ENCODE results near the gene CACNG8. TPM values are rescaled to one million over a fixed set of nuclear protein-coding genes. Genes with fewer than 3 reads are reported as not detected.

Gene CACNG8
- total and polyA plus RNA-seq, 9 donors: 0.03 to 0.13 (median 0.08) TPM; not detected in 3

DNA sequence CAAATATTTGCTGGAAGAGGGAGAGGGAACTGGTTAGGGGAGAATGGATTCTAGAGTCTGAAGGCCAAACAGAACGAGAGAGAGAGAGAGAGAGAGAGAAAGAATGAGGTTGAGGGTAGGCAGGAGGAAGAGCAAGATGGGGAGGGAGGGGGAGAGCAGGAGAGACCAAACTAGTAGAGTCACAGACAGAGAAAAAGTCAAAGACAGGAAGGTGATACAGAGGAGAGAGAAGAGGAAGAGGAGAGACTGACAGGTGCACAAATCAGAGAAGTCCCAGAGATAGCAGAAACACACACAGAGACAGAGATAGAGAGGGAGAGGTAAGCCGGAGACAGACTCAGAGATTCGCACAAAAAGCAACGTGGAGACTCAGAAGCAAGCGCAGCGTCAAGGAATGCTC is 23.1 kb downstream of the CACNG8 start:
- TF ChIP-seq EP300 (IDR thresholded peaks at IDR 0.05): no peak
- TF ChIP-seq, protein P1, sequence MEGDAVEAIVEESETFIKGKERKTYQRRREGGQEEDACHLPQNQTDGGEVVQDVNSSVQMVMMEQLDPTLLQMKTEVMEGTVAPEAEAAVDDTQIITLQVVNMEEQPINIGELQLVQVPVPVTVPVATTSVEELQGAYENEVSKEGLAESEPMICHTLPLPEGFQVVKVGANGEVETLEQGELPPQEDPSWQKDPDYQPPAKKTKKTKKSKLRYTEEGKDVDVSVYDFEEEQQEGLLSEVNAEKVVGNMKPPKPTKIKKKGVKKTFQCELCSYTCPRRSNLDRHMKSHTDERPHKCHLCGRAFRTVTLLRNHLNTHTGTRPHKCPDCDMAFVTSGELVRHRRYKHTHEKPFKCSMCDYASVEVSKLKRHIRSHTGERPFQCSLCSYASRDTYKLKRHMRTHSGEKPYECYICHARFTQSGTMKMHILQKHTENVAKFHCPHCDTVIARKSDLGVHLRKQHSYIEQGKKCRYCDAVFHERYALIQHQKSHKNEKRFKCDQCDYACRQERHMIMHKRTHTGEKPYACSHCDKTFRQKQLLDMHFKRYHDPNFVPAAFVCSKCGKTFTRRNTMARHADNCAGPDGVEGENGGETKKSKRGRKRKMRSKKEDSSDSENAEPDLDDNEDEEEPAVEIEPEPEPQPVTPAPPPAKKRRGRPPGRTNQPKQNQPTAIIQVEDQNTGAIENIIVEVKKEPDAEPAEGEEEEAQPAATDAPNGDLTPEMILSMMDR (IDR thresholded peaks at IDR 0.05): no peak
- no peak for TF ChIP-seq POLR2A (IDR thresholded peaks at IDR 0.05)
- H3K27me3 ChIP-seq: no peaks in the 10 kb centered on the region
- H3K36me3 ChIP-seq: no peaks in the 10 kb centered on the region
- no peak overlapping the region for H3K27ac ChIP-seq
- no peak for DNase-seq
- H3K4me3 ChIP-seq: no peak overlapping the region
- H3K4me1 ChIP-seq (ENCODE audit: insufficient read depth): no peaks in the 10 kb centered on the region
- H3K9me3 ChIP-seq: peaks cover 0 to 8% of the 10 kb centered on the region in 2 donors
- 69 to 73% (median 72%) methylated on average over 6 of the region's 6 CpGs for WGBS, 3 donors
- intact Hi-C loops (cut with DNase I): no loop called here

DNA sequence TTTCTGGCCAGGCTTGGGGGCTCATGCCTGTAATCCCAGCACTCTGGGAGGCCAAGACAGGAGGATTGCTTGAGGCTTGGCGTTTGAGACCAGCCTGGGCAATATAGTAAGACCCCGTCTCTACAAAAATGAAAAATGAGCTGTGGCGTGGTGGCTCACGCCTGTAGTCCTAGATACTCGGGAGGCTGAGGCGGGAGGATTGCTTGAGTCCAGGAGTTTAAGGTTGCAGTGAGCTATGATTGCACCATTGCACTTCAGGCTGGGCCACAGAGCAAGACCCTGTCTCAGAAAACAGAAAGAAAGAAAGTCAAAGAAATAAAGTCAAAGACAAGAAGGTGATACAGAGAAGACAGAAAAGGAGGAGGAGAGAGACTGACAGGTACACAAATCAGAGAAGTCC is 26.2 kb downstream of the CACNG8 start:
- intact Hi-C loops (cut with DNase I): no loop called here
- no peaks in the 10 kb centered on the region for H3K36me3 ChIP-seq
- 83 to 88% (median 84%) methylated on average over 6 of the region's 6 CpGs for WGBS, 3 donors

DNA sequence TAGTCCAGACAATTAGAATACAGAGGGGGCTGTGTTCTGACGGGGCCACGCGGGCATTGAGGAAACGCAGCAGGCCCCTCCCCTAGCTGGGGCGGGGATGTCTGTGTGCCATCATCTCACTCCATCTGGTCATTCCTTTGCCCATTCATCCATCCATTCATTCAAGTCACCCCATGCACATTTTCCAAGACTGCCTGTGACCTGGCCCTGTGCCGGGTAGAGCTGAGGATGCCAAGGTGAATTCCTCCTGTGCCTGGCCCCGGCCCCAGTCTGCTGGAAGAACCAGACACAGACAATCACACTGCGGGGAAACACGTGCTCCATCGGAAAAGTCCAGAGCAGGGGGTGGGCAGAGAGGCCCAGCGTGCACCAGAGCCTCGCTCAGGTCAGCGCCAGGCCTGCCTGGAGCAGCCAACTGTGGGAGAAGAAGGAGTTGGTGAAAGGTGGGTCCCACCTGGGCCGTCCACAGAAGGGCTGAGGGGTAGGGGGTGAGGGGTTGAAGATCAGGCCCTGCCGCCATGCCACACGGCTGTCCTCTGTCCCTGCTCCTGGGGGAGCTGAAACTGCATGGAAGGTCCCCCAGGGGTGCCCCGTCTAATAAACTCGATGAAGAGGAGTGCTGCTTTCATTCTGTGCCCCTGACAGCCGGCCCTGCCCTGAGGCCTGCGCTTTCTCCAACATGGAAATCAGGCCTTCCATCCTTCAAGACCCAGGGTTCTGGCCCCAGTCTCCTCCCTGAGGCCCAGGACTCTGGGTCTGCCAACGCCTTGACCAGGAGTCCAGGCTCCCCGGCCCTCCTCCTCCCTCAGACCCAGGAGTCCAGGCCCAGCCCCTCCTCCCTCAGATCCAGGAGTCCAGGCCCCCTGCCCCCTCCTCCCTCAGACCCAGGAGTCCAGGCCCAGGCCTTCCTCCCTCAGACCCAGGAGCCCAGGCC is 27.1 kb downstream of the CACNG8 start:
- Histone ChIP-seq H3K9me3 (no peaks in the 10 kb centered on the region), H3K4me3 (no peak overlapping the region), H3K27ac (no peak overlapping the region), H3K27me3 (no peaks in the 10 kb centered on the region), H3K4me1 (ENCODE audit: insufficient read depth) (no peaks in the 10 kb centered on the region), H3K36me3 (no peaks in the 10 kb centered on the region)
- 45 to 58% (median 47%) methylated on average over 22 of the region's 22 CpGs for WGBS, 3 donors
- intact Hi-C loops (cut with DNase I): no loop called here
- TF ChIP-seq, protein P1 (IDR thresholded peaks at IDR 0.05): no peak
- TF ChIP-seq POLR2A (IDR thresholded peaks at IDR 0.05) (no peak), EP300 (IDR thresholded peaks at IDR 0.05) (no peak)
- no peak for DNase-seq

More for the DNA sequence above, 26.2 kb downstream of the CACNG8 start:
- H3K27me3 ChIP-seq: no peaks in the 10 kb centered on the region
- TF ChIP-seq EP300 (IDR thresholded peaks at IDR 0.05) (no peak), POLR2A (IDR thresholded peaks at IDR 0.05) (no peak)
- TF ChIP-seq, protein P1 (IDR thresholded peaks at IDR 0.05): no peak
- H3K27ac ChIP-seq: no peak overlapping the region
- no peak for DNase-seq
- H3K9me3 ChIP-seq: no peaks in the 10 kb centered on the region
- no peaks in the 10 kb centered on the region for H3K4me1 ChIP-seq (ENCODE audit: insufficient read depth)
- no peak overlapping the region for H3K4me3 ChIP-seq

DNA sequence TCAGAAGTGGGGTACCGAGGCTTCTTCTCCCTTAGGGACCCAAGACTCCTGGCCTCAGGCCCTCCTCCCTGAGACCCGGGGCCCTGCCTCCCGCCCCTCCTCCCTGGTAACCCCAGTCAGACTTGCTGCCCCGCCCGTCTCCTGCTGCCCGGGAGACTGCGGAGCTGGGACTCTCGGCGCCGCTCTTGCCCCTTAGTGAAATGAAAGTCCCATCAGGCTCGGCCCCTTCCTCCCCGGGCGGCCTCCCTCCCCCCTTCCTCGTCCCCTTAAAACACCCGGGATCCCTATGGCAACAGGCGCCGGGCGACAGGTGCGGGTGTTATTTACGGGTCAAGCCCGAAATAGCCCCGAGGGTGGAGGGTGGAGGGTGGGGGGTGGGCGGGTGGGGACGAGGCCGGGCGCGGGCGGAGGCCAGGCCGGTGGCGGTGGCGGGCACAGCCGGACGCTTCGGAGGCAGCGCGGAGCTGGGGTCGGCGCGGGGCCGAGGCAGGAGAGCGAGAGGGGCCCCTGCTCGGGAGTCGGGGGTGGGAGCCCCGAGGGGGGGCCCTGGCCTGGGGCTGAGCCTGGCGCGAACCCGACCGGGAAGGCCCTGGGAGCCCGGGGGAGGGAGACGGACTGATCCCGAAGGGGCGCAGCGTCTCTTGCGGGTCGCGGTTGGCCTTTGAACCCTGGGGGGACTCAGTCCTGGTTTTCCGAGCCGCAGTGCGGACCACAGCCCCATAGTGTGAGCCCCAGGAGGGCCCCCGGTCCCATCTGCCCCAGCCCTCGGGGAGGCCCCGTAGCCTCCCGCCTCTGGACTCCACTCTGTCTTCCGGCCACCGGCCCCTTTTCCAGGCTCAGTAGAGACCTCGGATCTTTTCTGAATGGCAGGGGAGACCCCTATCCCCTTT is 28.7 kb downstream of the CACNG8 start, which contains the start of gene CACNG6:
TSS of gene CACNG6 (plus strand) at position 414 of the 890 bp plus-strand sequence. CDS start 1,241 bp downstream, outside the sequence.
- Histone ChIP-seq H3K27me3 (no peaks in the 10 kb centered on the region), H3K4me1 (ENCODE audit: insufficient read depth) (no peaks in the 10 kb centered on the region), H3K9me3 (no peaks in the 10 kb centered on the region), H3K4me3 (no peak within 1 kb of the TSS), H3K27ac (no peak within 1 kb of the TSS), H3K36me3 (no peaks in the 10 kb centered on the region)
- DNase-seq: no peak
- TF ChIP-seq, protein P1 (IDR thresholded peaks at IDR 0.05): no peak
- TF ChIP-seq POLR2A (IDR thresholded peaks at IDR 0.05) (no peak), EP300 (IDR thresholded peaks at IDR 0.05) (no peak)
- WGBS, 3 donors: 3 to 9% (median 6%) methylated on average over 30 to 66 of the region's 66 CpGs
- intact Hi-C loops (cut with DNase I): no loop called here

All from ovary (tissue), 9 donors.